A673 (cell line): Measurements from ENCODE around the gene THSD4. TPM values are rescaled to one million over a fixed set of nuclear protein-coding genes. Genes with fewer than 3 reads are reported as not detected.

Source experiments
- BruUV-seq: library from RNA; stranded (reverse); fragments of 400-500 nt; replicated peaks from 2 replicates; lab custom pipeline; 2021; lab: Mats Ljungman, UMichigan
- CTCF ChIA-PET: fragments of 300-600 bp; sonication (Branson Sonifier 250); formaldehyde crosslinking; loops from one replicate; lab custom pipeline; 2022; ENCODE audit warnings: antibody characterized with exemption; lab: Charles Lee
- POLR2A ChIA-PET: fragments of 300-600 bp; sonication (Branson Sonifier 250); formaldehyde crosslinking; loops from one replicate; lab custom pipeline; 2022; ENCODE audit warnings: antibody characterized with exemption; ENCODE audit not compliant: low non-redundant PET; lab: Charles Lee
- DNase-seq: peaks from one replicate; pipeline ENCODE4 v3.0.0-alpha.2; 2015; ENCODE audit warnings: low spot score
- H3K27ac ChIP-seq: fragments of 200-600 bp; sonication (generic); 2 replicates; pipeline ENCODE4 v1.5.1; 2016; ENCODE audit warnings: mixed run types, low read depth, mild to moderate bottlenecking, mixed read lengths, antibody characterized with exemption, low read length; ENCODE audit not compliant: poor library complexity, severe bottlenecking
- H3K27me3 ChIP-seq: fragments of 200-600 bp; sonication (generic); replicated peaks from 2 replicates; pipeline ENCODE4 v1.6.1; 2017; ENCODE audit warnings: mixed run types, low read depth, mild to moderate bottlenecking, mixed read lengths, antibody characterized with exemption, low read length; ENCODE audit not compliant: insufficient read depth, poor library complexity
- H3K36me3 ChIP-seq: fragments of 200-600 bp; sonication (generic); 2 replicates; pipeline ENCODE4 v1.6.1; 2016; ENCODE audit warnings: mixed run types, mild to moderate bottlenecking, mixed read lengths, antibody characterized with exemption, low read length; ENCODE audit not compliant: insufficient read depth, poor library complexity, severe bottlenecking
- H3K4me1 ChIP-seq: fragments of 200-600 bp; sonication (generic); 2 replicates; pipeline ENCODE4 v1.6.1; 2017; ENCODE audit warnings: mixed run types, mild to moderate bottlenecking, mixed read lengths, antibody characterized with exemption, low read length; ENCODE audit not compliant: insufficient read depth, poor library complexity, severe bottlenecking
- H3K4me3 ChIP-seq: fragments of 200-600 bp; sonication (generic); 2 replicates; pipeline ENCODE4 v1.5.1; 2016; ENCODE audit warnings: low read depth, mixed run types, mild to moderate bottlenecking, mixed read lengths, low read length; ENCODE audit not compliant: poor library complexity, severe bottlenecking
- H3K9me3 ChIP-seq: fragments of 200-600 bp; sonication (generic); 2 replicates; pipeline ENCODE4 v1.6.1; 2016; ENCODE audit warnings: mixed run types, low read depth, mild to moderate bottlenecking, mixed read lengths, antibody characterized with exemption, low read length; ENCODE audit not compliant: poor library complexity, severe bottlenecking
- EZH2 ChIP-seq: fragments of 200-600 bp; sonication (generic); IDR thresholded peaks from 2 replicates; pipeline ENCODE4 v1.6.1; 2017; ENCODE audit warnings: borderline replicate concordance, low read depth, mild to moderate bottlenecking, mixed read lengths, antibody characterized with exemption, low read length; ENCODE audit not compliant: poor library complexity, severe bottlenecking
- intact Hi-C: fragments of 100-400 bp; cut with micrococcal nuclease; formaldehyde crosslinking; loops from one replicate; pipeline ENCODE4 v1.10.0; 2022; ENCODE audit not compliant: unreplicated experiment
- total RNA-seq: library from RNA; stranded (reverse); gene quantifications from 2 replicates; pipeline ENCODE4 v1.2.3, GENCODE V29; 2021
- TF ChIP-seq, protein P1 (sequence below): fragments of 300-800, 200-600 bp; sonication (generic); conservative IDR thresholded peaks from 2 replicates; pipeline ENCODE4 v1.5.1; 2017; ENCODE audit warnings: low read depth, mild to moderate bottlenecking, antibody characterized with exemption, low read length, moderate library complexity, mixed read lengths

Gene THSD4
- total RNA-seq, 1 experiment from 2014 or later: 2.4 TPM

DNA sequence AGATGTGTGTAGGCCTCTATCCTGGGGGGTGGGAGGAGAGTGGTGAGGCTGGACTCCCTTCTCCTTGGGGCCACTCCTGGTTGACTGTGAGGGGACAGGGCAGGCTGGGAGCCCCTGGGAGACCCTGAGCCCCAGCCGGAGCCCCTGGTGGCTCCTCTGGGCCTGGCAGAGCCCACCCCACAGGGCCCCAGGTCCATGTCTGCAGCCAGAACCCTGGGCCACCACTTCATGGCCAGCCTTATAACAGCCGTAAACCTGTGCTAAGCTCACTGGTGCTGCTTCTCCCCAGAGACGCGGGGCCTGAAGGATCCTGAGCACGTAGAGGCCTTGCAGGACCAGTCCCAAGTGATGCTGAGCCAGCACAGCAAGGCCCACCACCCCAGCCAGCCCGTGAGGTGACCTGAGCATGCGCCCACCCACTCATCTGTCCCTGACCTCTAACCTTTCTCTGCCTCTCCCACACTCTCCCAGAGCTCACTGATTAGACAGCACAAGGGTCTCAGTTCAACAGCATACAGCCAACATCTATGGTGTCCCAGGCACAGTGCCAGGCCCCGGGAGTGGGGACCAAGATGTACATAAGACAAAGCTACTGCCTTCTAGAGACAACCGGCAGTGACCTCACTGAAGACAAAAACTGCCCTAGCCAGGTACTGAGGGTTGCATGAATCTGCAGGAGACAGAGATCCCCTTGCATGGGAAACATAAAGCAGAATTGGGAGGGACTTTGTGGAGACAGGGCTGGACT is 698.6 kb downstream of the THSD4 start:
- TF ChIP-seq, protein P1, sequence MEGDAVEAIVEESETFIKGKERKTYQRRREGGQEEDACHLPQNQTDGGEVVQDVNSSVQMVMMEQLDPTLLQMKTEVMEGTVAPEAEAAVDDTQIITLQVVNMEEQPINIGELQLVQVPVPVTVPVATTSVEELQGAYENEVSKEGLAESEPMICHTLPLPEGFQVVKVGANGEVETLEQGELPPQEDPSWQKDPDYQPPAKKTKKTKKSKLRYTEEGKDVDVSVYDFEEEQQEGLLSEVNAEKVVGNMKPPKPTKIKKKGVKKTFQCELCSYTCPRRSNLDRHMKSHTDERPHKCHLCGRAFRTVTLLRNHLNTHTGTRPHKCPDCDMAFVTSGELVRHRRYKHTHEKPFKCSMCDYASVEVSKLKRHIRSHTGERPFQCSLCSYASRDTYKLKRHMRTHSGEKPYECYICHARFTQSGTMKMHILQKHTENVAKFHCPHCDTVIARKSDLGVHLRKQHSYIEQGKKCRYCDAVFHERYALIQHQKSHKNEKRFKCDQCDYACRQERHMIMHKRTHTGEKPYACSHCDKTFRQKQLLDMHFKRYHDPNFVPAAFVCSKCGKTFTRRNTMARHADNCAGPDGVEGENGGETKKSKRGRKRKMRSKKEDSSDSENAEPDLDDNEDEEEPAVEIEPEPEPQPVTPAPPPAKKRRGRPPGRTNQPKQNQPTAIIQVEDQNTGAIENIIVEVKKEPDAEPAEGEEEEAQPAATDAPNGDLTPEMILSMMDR: no peak
- TF ChIP-seq EZH2: no peak
- Histone ChIP-seq H3K36me3 (no peaks in the 10 kb centered on the region), H3K4me1 (no peaks in the 10 kb centered on the region), H3K9me3 (no peaks in the 10 kb centered on the region), H3K27ac (no peak overlapping the region), H3K4me3 (no peak overlapping the region), H3K27me3 (no peaks in the 10 kb centered on the region)
- intact Hi-C loops: no loop called here
- ChIA-PET POLR2A (no interaction called here), CTCF (interaction anchor here (1.1 kb wide), 1 partner anchor 318 kb away, joined by 4 read pairs; no protein-coding TSS in a partner anchor)
- BruUV-seq: no TSS peak
- DNase-seq: no peak

DNA sequence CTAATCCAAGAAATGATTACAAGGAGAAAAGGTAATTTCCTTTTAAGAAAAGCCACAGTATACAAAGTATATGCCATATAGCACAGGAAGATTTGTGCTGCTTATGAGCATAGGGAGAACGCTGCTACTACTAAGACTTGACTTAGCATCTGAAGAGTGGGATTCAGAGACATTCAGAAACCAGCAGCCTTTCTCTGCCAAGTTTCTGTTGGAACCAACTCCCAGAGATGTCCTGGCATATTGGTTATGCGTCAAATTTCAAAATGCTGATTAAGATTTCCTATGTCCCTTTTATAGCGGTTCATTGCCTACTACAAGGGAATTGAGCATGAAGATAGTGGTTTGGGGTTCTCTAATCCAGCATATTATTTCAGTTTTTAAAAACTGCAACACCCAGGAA is 700.0 kb downstream of the THSD4 start:
- TF ChIP-seq, protein P1: no peak
- no peak for TF ChIP-seq EZH2
- H3K27ac ChIP-seq: no peak overlapping the region
- DNase-seq: no peak
- intact Hi-C loops: no loop called here
- no peaks in the 10 kb centered on the region for H3K36me3 ChIP-seq
- H3K27me3 ChIP-seq: no peaks in the 10 kb centered on the region
- H3K4me1 ChIP-seq: no peaks in the 10 kb centered on the region
- POLR2A ChIA-PET: no interaction called here
- no peak overlapping the region for H3K4me3 ChIP-seq
- H3K9me3 ChIP-seq: no peaks in the 10 kb centered on the region
- CTCF ChIA-PET: no interaction called here
- BruUV-seq: no TSS peak

DNA sequence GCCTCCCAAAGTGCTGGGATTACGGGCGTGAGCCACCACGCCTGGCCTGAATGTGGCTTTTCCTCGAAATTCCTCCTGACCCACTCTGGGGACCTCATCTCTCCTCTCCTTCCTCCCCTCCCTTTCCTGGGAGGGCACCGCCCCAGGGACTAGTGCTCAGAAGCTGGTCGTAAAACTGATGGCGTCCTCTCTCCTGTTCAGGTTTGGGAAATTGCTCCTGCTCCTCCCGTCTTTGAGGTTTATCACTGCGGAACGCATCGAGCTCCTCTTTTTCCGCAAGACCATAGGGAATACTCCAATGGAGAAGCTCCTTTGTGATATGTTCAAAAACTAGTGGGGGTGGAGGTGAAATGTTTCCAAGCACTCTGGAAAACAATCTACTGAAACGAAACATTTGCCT is 702.1 kb downstream of the THSD4 start:
- CTCF ChIA-PET: no interaction called here
- Histone ChIP-seq H3K4me3 (no peak overlapping the region), H3K27ac (no peak overlapping the region), H3K4me1 (no peaks in the 10 kb centered on the region), H3K36me3 (no peaks in the 10 kb centered on the region), H3K9me3 (peaks cover 3% of the 10 kb centered on the region), H3K27me3 (no peaks in the 10 kb centered on the region)
- no TSS peak for BruUV-seq
- POLR2A ChIA-PET: no interaction called here
- DNase-seq: no peak
- TF ChIP-seq, protein P1: no peak
- TF ChIP-seq EZH2: no peak
- intact Hi-C loops: no loop called here
